ENCODE measurements around the gene SHB. TPM values are rescaled to one million over a fixed set of nuclear protein-coding genes. Genes with fewer than 3 reads are reported as not detected.

The SHB gene
- total and polyA plus RNA-seq, 2 of the 8 experiments (the other 6 are each of a cell fraction or from before 2014, with no cell fraction given), result 4.1 to 12.6 TPM

- H2BK5ac ChIP-seq (ENCODE audit: low read depth, low read length), result no peak overlapping the region
- H3K79me1 ChIP-seq (ENCODE audit: low read depth, low read length), result no peaks in the 10 kb centered on the region
- H3K23me2 ChIP-seq (ENCODE audit: low read depth, low read length), result no peaks in the 10 kb centered on the region
- no peak for FAIRE-seq
- no peak overlapping the region for H3K23ac ChIP-seq (ENCODE audit: insufficient read length)
- no peak overlapping the region for H2AFZ ChIP-seq (ENCODE audit: low read length)
- CTCF ChIA-PET (ENCODE audit: partially characterized antibody), result interaction anchor here (0.7 to 1.5 kb wide), 5 partner anchors 12 to 292 kb away, joined by 3 to 5 read pairs (median 3); no protein-coding TSS in a partner anchor
- H3K27me3 ChIP-seq (replicated peaks in 1 of 4; ENCODE audit: control insufficient read depth in 3 of 4, extremely low read depth in 1 of 4, insufficient read depth in 3 of 4, low read length in 3 of 4), result no peaks in the 10 kb centered on the region
- POLR2A ChIA-PET (ENCODE audit: partially characterized antibody), result no interaction called here
- no peak overlapping the region for H4K5ac ChIP-seq (ENCODE audit: insufficient read length, low read depth, low read length)
- H4K8ac ChIP-seq (ENCODE audit: extremely low read depth, insufficient read depth, low read length), result no peak overlapping the region; the same call in 1 of the 2 replicates
- H3K56ac ChIP-seq (replicated peaks; ENCODE audit: insufficient read length, low read depth, low read length), result no peak overlapping the region
- H3K9me3 ChIP-seq (ENCODE audit: insufficient read depth in 2 of 2, low read depth in 1 of 2, low read length in 1 of 2), result no peaks in the 10 kb centered on the region
- H3K4me1 ChIP-seq (replicated peaks in 1 of 4; ENCODE audit: control insufficient read depth in 3 of 4, insufficient read depth in 4 of 4, low read length in 3 of 4), result no peaks in the 10 kb centered on the region; a peak in 1 of 7 replicates
- DNase-seq (ENCODE audit: low read depth in 1 of 2, low spot score in 2 of 2), result no peak
- no peaks in the 10 kb centered on the region for H3K79me2 ChIP-seq (ENCODE audit: control insufficient read depth in 1 of 2, insufficient read depth in 2 of 2, low read length in 2 of 2)
- H2AK5ac ChIP-seq (ENCODE audit: low read depth, low read length), result no peak overlapping the region
- H3K9ac ChIP-seq (replicated peaks in 1 of 4; ENCODE audit: extremely low read depth in 1 of 4, low read depth in 3 of 4, low read length in 3 of 4), result no peak overlapping the region
- H3K14ac ChIP-seq (ENCODE audit: insufficient read length), result no peak overlapping the region
- peaks cover 3 to 5% of the 10 kb centered on the region in 2 experiments for H4K20me1 ChIP-seq (replicated peaks in 1 of 2; ENCODE audit: control insufficient read depth in 1 of 2, insufficient read depth in 2 of 2, low read length in 2 of 2)
- no peak for TF ChIP-seq GTF2F1 (IDR thresholded peaks at IDR 0.05; ENCODE audit: borderline replicate concordance, low read depth, low read length)
- TF ChIP-seq TEAD4 (IDR thresholded peaks at IDR 0.05; ENCODE audit: low read depth, low read length), result no peak
- H3K18ac ChIP-seq (ENCODE audit: extremely low read depth, low read length), result no peak overlapping the region
- no peak overlapping the region for H3K4me3 ChIP-seq (ENCODE audit: extremely low read depth in 1 of 4, insufficient read depth in 2 of 4, low read depth in 3 of 4, low read length in 4 of 4)
- peaks cover 0 to 3% (median 0%) of the 10 kb centered on the region in 4 experiments; a peak in 2 of 8 replicates for H3K36me3 ChIP-seq (ENCODE audit: control insufficient read depth in 2 of 4, insufficient read depth in 4 of 4, low read length in 3 of 4)
- no peak overlapping the region for H3K4ac ChIP-seq (replicated peaks; ENCODE audit: insufficient read length, low read depth, low read length)
- H2BK120ac ChIP-seq (replicated peaks; ENCODE audit: low read depth, low read length), result no peak overlapping the region
- H3K4me2 ChIP-seq (ENCODE audit: insufficient read depth in 1 of 2, low read depth in 2 of 2, low read length in 2 of 2), result no peak overlapping the region
- H3K27ac ChIP-seq (ENCODE audit: low read depth, low read length), result no peak overlapping the region
- 84% methylated on average over 2 of the region's 2 CpGs; no CpG with 5 or more reads in 1 of the 2 experiments for WGBS, 2 experiments (ENCODE audit: extremely low coverage in 1 of 2, insufficient coverage in 1 of 2, insufficient read length in 1 of 2, insufficient replicate concordance in 2 of 2, low coverage in 1 of 2, low lambda C conversion rate in 2 of 2, missing lambda C conversion rate in 1 of 2)
- H2BK15ac ChIP-seq (ENCODE audit: low read length), result no peak overlapping the region
- H4K91ac ChIP-seq (replicated peaks; ENCODE audit: insufficient read length, low read length), result no peak overlapping the region
- H2BK12ac ChIP-seq (ENCODE audit: low read depth, low read length), result no peak overlapping the region
- no peak overlapping the region for H2BK20ac ChIP-seq (ENCODE audit: low read length)
Measured at GRCh38 chr9:37971691-37972090, 97.3 kb downstream of the SHB start.
